KG1 (cell line): ENCODE results near the gene ABHD6.
"Not testable (repeated sequence)": the region's sequence is repeated elsewhere in the genome, so short reads cannot be mapped to it uniquely, and the experiment has no call there.

Experiments used
- DNase-seq: peaks from one replicate; lab custom pipeline; 2025; lab: John Stamatoyannopoulos, UW

ABHD6 gene

DNA sequence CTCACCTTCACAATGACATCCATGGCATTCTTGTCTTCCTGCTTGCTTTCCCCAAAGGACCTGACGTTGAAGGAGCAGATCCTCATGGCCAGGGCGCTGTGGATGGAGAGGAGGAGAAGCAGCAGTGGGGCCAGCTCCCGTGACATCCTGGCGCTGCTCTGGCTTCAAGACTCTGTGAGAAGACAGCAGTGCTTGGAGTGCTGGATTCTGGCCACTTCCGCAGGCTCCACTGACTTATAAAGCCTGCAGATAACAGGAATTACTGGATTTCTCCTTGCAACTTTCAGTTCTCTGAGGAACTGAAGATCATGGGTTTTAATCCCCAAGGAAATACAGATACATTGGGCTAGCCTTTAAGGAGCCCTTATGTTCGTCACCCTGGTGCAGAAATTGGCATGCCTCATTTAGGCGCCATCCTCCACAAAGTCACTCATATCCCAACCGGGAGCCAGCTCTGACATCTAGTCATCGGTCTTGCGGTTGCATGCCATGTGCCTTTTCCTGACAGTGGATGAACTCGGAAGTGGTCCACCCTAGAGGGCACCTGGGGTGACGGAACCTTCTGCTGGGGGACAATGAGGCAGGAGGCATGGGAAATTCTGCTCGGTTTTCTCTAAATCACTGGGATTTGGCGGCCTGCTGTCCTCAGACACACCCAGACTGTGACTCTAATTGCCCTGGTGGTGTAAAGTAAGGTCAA lies 26.7 kb upstream of the ABHD6 start, which contains the start of gene DNASE1L3:
Gene DNASE1L3 (minus strand): TSS at position 212 of the 700 bp plus-strand sequence. CDS start 66 bp downstream, at position 146.
- DNase-seq: no peak

- DNase-seq: no peak
These were observed 22.9 kb upstream of the ABHD6 start for GRCh38 chr3:58214484-58215316.

- DNase-seq: no peak
These were observed 22.1 kb upstream of the ABHD6 start for GRCh38 chr3:58215317-58216025.

- no peak for DNase-seq
These were observed 20.9 kb upstream of the ABHD6 start for GRCh38 chr3:58216496-58217195.

DNA sequence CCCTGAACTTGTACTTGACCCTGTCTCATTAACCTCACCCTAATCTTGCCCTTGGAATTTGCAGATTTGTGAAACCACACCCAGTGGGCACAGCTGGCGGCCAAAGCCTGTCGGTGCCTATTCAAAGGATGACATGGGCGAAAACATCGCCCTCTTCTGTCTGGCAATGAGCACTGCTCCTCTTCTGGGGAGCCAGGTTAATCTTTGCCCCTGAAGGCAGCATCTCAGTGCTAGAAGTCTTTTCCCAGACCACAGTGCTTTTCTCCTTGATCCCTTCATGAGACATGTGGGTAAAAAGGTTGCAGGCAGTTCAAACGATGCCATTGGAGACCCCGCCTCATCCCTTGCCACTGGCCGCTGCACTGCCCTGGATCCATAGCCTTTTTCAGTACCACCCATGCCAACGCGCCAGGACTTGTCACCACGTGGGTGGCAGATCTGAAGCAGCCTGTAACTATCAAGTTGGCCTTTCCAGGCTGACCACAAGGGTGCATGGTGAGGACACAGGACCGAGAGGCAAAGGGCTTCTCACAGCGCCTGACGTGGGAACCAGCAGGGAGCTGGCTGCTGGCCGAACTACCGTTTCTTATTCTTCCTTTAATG lies 20.3 kb upstream of the ABHD6 start:
- peak; percentile 28 for DNase-seq

DNA sequence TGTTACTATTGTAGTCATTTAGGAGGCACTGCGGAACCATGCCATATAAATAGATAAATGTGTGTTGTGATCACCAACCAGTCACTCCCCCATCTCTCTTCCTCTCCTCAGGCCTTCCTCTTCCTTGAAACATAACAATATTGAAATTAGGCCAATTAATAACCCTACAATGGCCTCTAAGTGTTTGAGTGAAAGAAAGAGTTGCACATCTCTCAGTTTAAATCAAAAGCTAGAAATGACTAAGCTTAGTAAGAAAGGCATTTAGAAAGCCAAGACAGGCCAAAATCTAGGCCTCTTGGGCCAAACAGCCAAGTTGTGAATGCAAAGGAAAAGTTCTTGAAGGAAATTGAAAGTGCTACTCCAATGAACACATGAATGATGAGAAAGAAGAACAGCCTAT lies 18.7 kb upstream of the ABHD6 start:
- no peak for DNase-seq

- no peak for DNase-seq
These were observed 15.3 kb upstream of the ABHD6 start for GRCh38 chr3:58222161-58222724.

DNA sequence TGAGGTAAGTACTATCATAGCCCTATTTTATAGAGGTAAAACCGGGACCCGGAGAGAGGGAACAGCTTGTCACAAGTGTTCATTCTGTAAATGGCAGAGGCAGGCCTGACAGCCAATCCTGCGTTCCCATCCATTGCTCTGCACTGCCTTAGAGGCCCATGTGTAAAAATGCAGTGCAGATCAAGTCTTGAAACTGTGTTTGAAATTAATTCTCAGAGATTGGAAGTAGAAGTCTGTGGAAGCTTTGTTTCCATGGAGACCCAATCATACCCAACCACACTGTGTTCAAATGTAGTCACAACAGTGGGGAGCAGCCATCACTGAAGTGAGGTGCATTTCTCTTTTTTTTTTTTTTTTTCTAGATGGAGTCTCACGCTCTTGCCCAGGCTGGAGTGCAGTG lies 13.7 kb upstream of the ABHD6 start:
- DNase-seq: no peak

- not testable (repeated sequence) for DNase-seq
These were observed 9.7 kb upstream of the ABHD6 start for GRCh38 chr3:58227933-58228332.

- DNase-seq: no peak
These were observed 6.6 kb upstream of the ABHD6 start for GRCh38 chr3:58230876-58231552.

DNA sequence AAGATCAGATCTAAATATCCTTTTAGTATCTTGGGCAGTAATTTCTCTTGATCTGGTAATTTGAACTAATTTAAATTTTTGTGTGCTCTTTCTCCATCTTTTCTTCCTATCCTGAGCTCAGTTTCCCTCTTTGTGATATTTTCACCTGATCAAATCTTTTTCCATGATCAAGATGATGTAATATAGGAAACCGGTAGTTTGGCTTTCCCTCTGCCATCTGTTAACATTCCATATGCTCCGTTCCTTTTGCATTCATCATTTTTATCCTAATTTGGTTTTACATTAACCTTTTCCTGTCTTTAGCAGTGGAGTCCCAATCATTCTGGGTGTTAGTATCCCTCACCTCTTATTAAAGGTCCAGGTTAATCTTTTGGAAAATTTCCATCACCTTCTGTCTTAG lies 5.9 kb upstream of the ABHD6 start:
- DNase-seq: no peak

DNA sequence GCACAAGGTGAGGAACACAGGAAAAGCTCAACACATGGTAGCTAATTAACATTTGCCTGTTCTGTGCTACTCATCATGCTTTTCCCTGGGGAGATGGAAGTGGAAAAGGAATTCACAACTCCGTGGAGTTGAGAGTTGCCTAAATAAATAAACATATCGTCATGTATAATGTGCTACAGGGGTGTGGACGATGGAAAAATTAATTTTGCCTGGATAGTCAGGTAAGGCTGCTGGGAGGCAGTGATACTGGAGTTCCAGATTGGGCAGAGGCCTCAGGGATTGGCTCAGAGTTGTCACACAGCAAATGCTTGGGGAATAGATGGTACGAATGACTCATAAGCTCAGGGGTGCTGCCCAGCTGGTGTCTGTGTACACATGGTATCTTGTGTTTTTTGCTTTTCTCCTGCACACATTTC lies 3.1 kb upstream of the ABHD6 start:
- DNase-seq: no peak

DNA sequence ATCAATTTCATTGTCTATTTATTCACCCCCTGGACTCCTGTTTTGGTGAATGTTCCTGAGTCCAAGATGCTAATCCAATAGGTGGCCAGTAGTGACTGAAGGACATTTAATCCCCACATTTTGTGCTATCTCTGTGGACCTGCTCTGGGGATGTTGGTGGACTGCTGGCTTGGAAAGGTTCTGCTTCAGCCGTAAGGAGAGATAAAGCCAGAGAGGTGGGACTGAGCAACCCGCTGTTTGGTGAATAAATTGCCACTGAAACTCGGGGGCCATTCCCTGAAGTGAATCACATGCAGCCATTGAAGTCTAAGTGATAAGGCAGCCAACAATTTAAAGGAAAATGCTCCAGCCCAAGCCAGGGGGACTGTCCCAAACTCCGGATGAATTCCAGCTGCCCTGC lies 1.6 kb upstream of the ABHD6 start:
- DNase-seq: no peak

DNA sequence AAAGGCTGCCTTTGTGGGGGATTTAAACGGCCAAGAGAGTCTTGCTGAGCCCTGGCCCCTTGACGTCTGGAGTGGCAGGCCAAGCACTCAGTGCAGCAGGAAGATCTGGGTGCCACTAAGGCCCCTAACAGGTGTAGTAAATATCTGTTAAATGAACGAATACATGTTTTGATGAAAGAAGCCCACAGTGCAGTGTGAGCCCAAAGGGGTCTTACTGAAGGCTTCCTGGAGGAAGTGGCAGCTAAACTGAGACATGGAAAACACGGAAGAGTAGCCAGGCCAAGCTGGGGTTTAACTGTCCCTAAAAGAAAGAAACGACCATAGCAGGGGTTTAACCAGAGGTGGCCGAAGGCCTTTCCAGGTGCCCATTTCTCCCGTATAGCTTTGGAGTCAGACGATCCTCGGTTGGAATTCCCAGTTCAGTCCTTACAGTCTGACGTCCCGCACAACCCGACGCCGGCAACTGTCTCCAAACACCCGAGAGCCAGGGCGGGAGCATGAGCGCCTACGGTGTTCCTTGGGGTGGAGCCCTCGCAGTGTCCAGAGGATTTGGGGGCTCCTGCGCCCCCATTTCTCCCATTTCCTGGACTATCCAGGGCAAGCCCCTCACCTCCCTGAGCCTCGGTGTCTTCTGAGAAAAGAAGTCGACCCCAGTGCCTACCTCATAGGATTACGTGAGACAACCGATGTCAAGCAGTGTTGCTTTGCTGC lies 910 bp upstream of the ABHD6 start:
- no peak for DNase-seq

- no peak for DNase-seq
These were observed 519 bp downstream of the ABHD6 start for GRCh38 chr3:58237941-58238681.

DNA sequence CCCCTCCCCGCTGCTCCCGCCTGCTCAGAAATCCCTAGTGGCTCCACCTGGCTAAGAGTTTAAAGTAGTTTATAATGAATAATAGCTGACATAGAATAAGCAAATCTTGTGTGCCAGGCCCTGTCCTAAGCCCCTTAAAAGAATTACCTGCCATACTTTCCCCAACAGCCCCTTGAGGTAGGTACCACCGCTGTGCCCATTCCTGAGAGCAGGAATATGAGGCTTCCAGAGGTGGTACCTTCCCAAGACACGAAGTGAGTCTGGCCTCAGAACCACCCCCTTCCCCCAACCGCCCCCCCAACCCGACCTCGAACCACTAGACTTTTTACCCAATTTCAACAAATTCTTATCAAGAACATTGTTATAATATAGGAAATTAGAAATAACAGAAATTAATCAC lies 1.2 kb downstream of the ABHD6 start:
- no peak for DNase-seq

DNA sequence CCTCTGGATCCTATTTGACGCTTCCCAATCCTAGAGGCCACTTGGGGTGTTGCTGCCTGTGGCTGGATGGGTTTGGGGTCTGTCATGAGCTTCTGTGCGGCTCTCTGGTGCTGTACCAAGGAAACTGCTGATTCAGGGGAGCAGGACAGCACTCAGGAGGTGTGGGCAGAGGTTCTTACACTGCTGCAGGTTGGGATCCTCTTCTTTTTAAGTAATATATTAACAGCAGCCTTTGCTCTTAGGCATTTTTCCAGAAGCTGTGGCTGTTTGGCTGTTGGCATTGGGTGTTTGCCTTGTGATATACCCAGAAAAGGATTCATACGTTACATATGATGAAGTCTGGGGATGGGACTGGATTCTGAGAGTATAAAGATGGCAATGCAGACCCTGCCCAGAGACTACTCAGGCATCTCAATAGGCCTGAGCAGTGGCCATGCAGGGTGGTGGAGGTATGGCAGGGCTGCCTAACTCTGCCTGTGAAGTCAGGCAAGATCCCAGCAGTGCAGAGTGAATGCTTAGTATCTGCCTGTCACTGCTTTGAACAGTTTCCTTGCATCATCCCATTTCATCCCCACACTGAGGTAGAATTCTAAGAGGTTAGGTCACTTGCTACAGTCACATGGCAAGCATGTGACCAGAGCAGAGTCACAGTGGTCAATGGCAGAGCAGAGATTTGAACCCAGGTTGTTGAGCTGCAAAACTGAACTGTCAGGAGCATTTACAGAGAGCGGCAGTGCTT lies 3.9 kb downstream of the ABHD6 start:
- no peak for DNase-seq

DNA sequence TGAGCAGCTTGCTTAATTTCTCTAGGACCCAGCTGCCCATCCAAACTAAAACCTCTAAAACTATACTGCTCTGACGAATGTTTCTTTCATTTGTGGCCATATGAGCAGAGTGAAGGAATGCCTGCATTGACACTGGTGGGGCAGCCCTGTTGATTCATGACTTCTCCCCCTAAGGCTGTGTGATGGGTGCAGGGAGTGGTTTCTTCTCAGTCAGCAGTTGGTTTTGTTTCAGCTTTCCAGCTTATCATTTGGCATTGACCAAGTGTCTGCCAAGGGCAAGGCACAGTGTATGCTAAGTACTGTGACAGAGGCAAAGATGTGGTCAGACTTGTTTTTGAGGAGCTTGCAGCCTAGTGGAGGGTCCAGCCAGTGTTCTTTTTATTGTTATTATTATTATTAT lies 4.7 kb downstream of the ABHD6 start:
- DNase-seq: no peak

- DNase-seq: not testable (repeated sequence)
These were observed 5.3 kb downstream of the ABHD6 start for GRCh38 chr3:58242860-58243259.
